Endodermal cell (in vitro differentiated cells): ENCODE measurements around the gene ZNF492. TPM values are rescaled to one million over a fixed set of nuclear protein-coding genes. Genes with fewer than 3 reads are reported as not detected.

ENCODE experiments used
- DNase-seq: peaks from one replicate; pipeline ENCODE4 v3.0.0-alpha.2; 2017
- H3K27ac ChIP-seq: 2 replicates; pipeline ENCODE4 v1.5.1; 2013; ENCODE audit warnings: mild to moderate bottlenecking, low read depth, low read length, moderate library complexity
- H3K27me3 ChIP-seq: 2 replicates; pipeline ENCODE4 v1.6.1; 2013; ENCODE audit warnings: mild to moderate bottlenecking, low read length, moderate library complexity; ENCODE audit not compliant: insufficient read depth, control insufficient read depth, poor library complexity, severe bottlenecking
- H3K36me3 ChIP-seq: 2 replicates; pipeline ENCODE4 v1.7.0; 2013; ENCODE audit warnings: mild to moderate bottlenecking, low read length, moderate library complexity; ENCODE audit not compliant: control insufficient read depth, insufficient read depth
- H3K4me1 ChIP-seq: one replicate; pipeline ENCODE4 v1.7.0; 2013; ENCODE audit warnings: low read length; ENCODE audit not compliant: control insufficient read depth, insufficient read depth
- H3K4me3 ChIP-seq: 2 replicates; pipeline ENCODE4 v1.5.1; 2013; ENCODE audit warnings: mild to moderate bottlenecking, low read length, moderate library complexity
- H3K9ac ChIP-seq: 2 replicates; pipeline ENCODE4 v1.6.1; 2013; ENCODE audit warnings: mild to moderate bottlenecking, low read length, moderate library complexity; ENCODE audit not compliant: poor library complexity, severe bottlenecking; ENCODE audit errors: extremely low read depth
- H3K9me3 ChIP-seq: 2 replicates; pipeline ENCODE4 v1.6.1; 2013; ENCODE audit warnings: mild to moderate bottlenecking, low read length, moderate library complexity; ENCODE audit not compliant: control insufficient read depth
- H3K27ac Mint-ChIP-seq: 2 replicates; pipeline ENCODE4 v1.8.0; 2020; ENCODE audit warnings: mixed read lengths
- H3K27me3 Mint-ChIP-seq: 2 replicates; pipeline ENCODE4 v1.8.0; 2021; ENCODE audit warnings: mild to moderate bottlenecking, mixed read lengths; ENCODE audit not compliant: insufficient read depth
- H3K36me3 Mint-ChIP-seq: 2 replicates; pipeline ENCODE4 v1.8.0; 2020; ENCODE audit warnings: low read depth, mixed read lengths
- H3K4me1 Mint-ChIP-seq: 2 replicates; pipeline ENCODE4 v1.8.0; 2020; ENCODE audit warnings: mixed read lengths
- H3K4me3 Mint-ChIP-seq: 2 replicates; pipeline ENCODE4 v1.8.0; 2020; ENCODE audit warnings: mild to moderate bottlenecking, moderate library complexity, mixed read lengths
- H3K9me3 Mint-ChIP-seq: 2 replicates; pipeline ENCODE4 v1.8.0; 2020; ENCODE audit warnings: mild to moderate bottlenecking, mixed read lengths
- CTCF ChIP-seq: fragments of 200-600 bp; sonication (generic); conservative IDR thresholded peaks from 2 replicates; pipeline ENCODE4 v1.5.0; 2021; ENCODE audit warnings: antibody characterized with exemption, mild to moderate bottlenecking
- WGBS, 2 experiments: methylation state at CpG; one replicate each; pipeline versions ENCODE4 v1.1.5 to v1.1.7; 2013; ENCODE audit warnings: missing lambda C conversion rate in 2 of 2, mixed read lengths in 1 of 2; ENCODE audit not compliant: insufficient coverage in 1 of 2, insufficient read length in 1 of 2; 5-methylcytosine and 5-hydroxymethylcytosine counted together
- total RNA-seq, 2 donors: library from RNA; stranded (reverse); fragmentation: NEBNext Ultra II Directional in 1 of 2; extraction: Animal tissue kit (Norgen Biotek cat#: 25700) in 1 of 2; gene quantifications; 2 replicates in 1 of 2; 3 replicates in 1 of 2; pipeline ENCODE4 v1.2.1, GENCODE V29; 2021

Gene ZNF492
- total RNA-seq, 2 donors from 2014 or later, result not detected

- DNase-seq, result no peak
- Histone ChIP-seq H3K27ac (no peak overlapping the region), H3K27me3 (no peaks in the 10 kb centered on the region), H3K4me1 (no peaks in the 10 kb centered on the region), H3K9me3 (peaks cover 51% of the 10 kb centered on the region), H3K4me3 (no peak overlapping the region), H3K9ac (no peak overlapping the region), H3K36me3 (no peaks in the 10 kb centered on the region)
- H3K27ac Mint-ChIP-seq, result no peak overlapping the region
- no peak for TF ChIP-seq CTCF
- H3K4me1 Mint-ChIP-seq, result no peaks in the 10 kb centered on the region
- H3K36me3 Mint-ChIP-seq, result no peaks in the 10 kb centered on the region
- no peak overlapping the region for H3K4me3 Mint-ChIP-seq
- 75 to 80% methylated on average over 5 to 14 of the region's 14 CpGs for WGBS, 2 experiments
- no peaks in the 10 kb centered on the region for H3K27me3 Mint-ChIP-seq
- peaks cover 92% of the 10 kb centered on the region for H3K9me3 Mint-ChIP-seq
These were observed 30.3 kb upstream of the ZNF492 start for GRCh38 chr19:22603518-22604440.

- no peak for TF ChIP-seq CTCF
- H3K9me3 Mint-ChIP-seq, result peaks cover 92% of the 10 kb centered on the region
- peaks cover 52% of the 10 kb centered on the region for H3K9me3 ChIP-seq
- no peak for DNase-seq
- H3K27ac Mint-ChIP-seq, result no peak overlapping the region
- H3K4me1 Mint-ChIP-seq, result no peaks in the 10 kb centered on the region
- H3K27me3 ChIP-seq, result no peaks in the 10 kb centered on the region
- H3K9ac ChIP-seq, result no peak overlapping the region
- no peaks in the 10 kb centered on the region for H3K36me3 Mint-ChIP-seq
- H3K4me3 ChIP-seq, result no peak overlapping the region
- H3K4me3 Mint-ChIP-seq, result no peak overlapping the region
- no peak overlapping the region for H3K27ac ChIP-seq
- H3K36me3 ChIP-seq, result no peaks in the 10 kb centered on the region
- 70 to 73% methylated on average over 4 to 10 of the region's 10 CpGs for WGBS, 2 experiments
- no peaks in the 10 kb centered on the region for H3K4me1 ChIP-seq
- H3K27me3 Mint-ChIP-seq, result no peaks in the 10 kb centered on the region
These were observed 29.4 kb upstream of the ZNF492 start for GRCh38 chr19:22604571-22605274.

- H3K4me1 Mint-ChIP-seq, result no peaks in the 10 kb centered on the region
These were observed 28.6 kb upstream of the ZNF492 start for GRCh38 chr19:22605275-22606211.

More at GRCh38 chr19:22605275-22606211, 28.6 kb upstream of the ZNF492 start:
- DNase-seq, result no peak
- no peak overlapping the region for H3K27ac Mint-ChIP-seq
- Histone ChIP-seq H3K36me3 (no peaks in the 10 kb centered on the region), H3K9me3 (peaks cover 53% of the 10 kb centered on the region), H3K9ac (no peak overlapping the region), H3K27me3 (no peaks in the 10 kb centered on the region), H3K27ac (no peak overlapping the region), H3K4me3 (no peak overlapping the region), H3K4me1 (no peaks in the 10 kb centered on the region)
- no peak for TF ChIP-seq CTCF
- 74 to 81% methylated on average over 4 to 12 of the region's 12 CpGs for WGBS, 2 experiments
- no peak overlapping the region for H3K4me3 Mint-ChIP-seq
- peaks cover 92% of the 10 kb centered on the region for H3K9me3 Mint-ChIP-seq
- H3K27me3 Mint-ChIP-seq, result no peaks in the 10 kb centered on the region
- H3K36me3 Mint-ChIP-seq, result no peaks in the 10 kb centered on the region
